Hypothalamus (tissue), 51 donors: ENCODE results near the gene ACTR3C.
"Not testable (repeated sequence)": the region's sequence is repeated elsewhere in the genome, so short reads cannot be mapped to it uniquely, and the experiment has no call there.

ENCODE experiments used
- DNase-seq, 51 donors: peaks; one replicate each; lab custom pipeline; 2025; lab: John Stamatoyannopoulos, UW

Gene ACTR3C

GRCh38 chr7:150287815-150288214 is 35.5 kb downstream of the ACTR3C start:
- DNase-seq: not testable (repeated sequence)

GRCh38 chr7:150285849-150286754 is 37.2 kb downstream of the ACTR3C start:
- peak in 8 of 51 donors; percentile 2 to 31 (median 10) for DNase-seq

GRCh38 chr7:150283608-150284007 is 39.7 kb downstream of the ACTR3C start:
- not testable (repeated sequence) for DNase-seq

GRCh38 chr7:150283111-150283510 is 40.2 kb downstream of the ACTR3C start:
- not testable (repeated sequence) for DNase-seq

- not testable (repeated sequence) for DNase-seq
These were observed 41.5 kb downstream of the ACTR3C start for GRCh38 chr7:150281681-150282403.

- DNase-seq: not testable (repeated sequence)
These were observed 45.0 kb downstream of the ACTR3C start for GRCh38 chr7:150278383-150278782.

GRCh38 chr7:150276132-150276695 is 47.1 kb downstream of the ACTR3C start:
- DNase-seq: peak in 5 of 51 donors; percentile 5 to 38 (median 15)

- not testable (repeated sequence) for DNase-seq
These were observed 51.4 kb downstream of the ACTR3C start for GRCh38 chr7:150271898-150272297.

GRCh38 chr7:150270101-150270824 is 53.1 kb downstream of the ACTR3C start:
- DNase-seq: not testable (repeated sequence)

- not testable (repeated sequence) for DNase-seq
These were observed 54.5 kb downstream of the ACTR3C start for GRCh38 chr7:150268798-150269197.

GRCh38 chr7:150268287-150268686 is 55.1 kb downstream of the ACTR3C start:
- DNase-seq: not testable (repeated sequence)

- not testable (repeated sequence) for DNase-seq
These were observed 56.2 kb downstream of the ACTR3C start for GRCh38 chr7:150266953-150267665.

- DNase-seq: not testable (repeated sequence)
These were observed 60.7 kb downstream of the ACTR3C start for GRCh38 chr7:150262656-150263055.

- not testable (repeated sequence) for DNase-seq
These were observed 75.6 kb downstream of the ACTR3C start for GRCh38 chr7:150247745-150248144.

- not testable (repeated sequence) for DNase-seq
These were observed 78.1 kb downstream of the ACTR3C start for GRCh38 chr7:150245208-150245607.

- not testable (repeated sequence) for DNase-seq
These were observed 80.4 kb downstream of the ACTR3C start for GRCh38 chr7:150242935-150243334.

GRCh38 chr7:150225444-150225843 is 97.9 kb downstream of the ACTR3C start:
- not testable (repeated sequence) for DNase-seq

- DNase-seq: peak in 4 of 51 donors; percentile 6 to 20 (median 17)
These were observed 101.0 kb downstream of the ACTR3C start for GRCh38 chr7:150222083-150222972.
